GM12878 (cell line): Measurements from ENCODE around the gene GPR148. TPM values are rescaled to one million over a fixed set of nuclear protein-coding genes. Genes with fewer than 3 reads are reported as not detected.

Experiments
- ATAC-seq: fragments of 200-7000 bp; cut with Tn5 transposase; 3 replicates; pipeline ENCODE4 v1.9.1; 2020; ENCODE audit warnings: mild to moderate bottlenecking, moderate library complexity
- BruUV-seq: library from RNA; stranded (reverse); fragments of 400-500 nt; replicated peaks from 2 replicates; lab custom pipeline; 2021; lab: Mats Ljungman, UMichigan
- CTCF ChIA-PET: fragments of 300-600 bp; sonication (Branson Sonifier 250); formaldehyde crosslinking; extraction: SDS; loops from one replicate; lab custom pipeline; 2021; ENCODE audit warnings: inconsistent platforms; lab: Yijun Ruan, JAX
- POLR2A ChIA-PET: fragments of 350-600 bp; formaldehyde crosslinking; extraction: SDS; loops from one replicate; lab custom pipeline; 2021; ENCODE audit warnings: inconsistent platforms; lab: Charles Lee
- RAD21 ChIA-PET: fragments of 300-600 bp; sonication (Branson Sonifier 250); formaldehyde crosslinking; loops from one replicate; lab custom pipeline; 2023; ENCODE audit warnings: antibody characterized with exemption; ENCODE audit not compliant: unreplicated experiment; lab: Charles Lee
- SMC1A ChIA-PET: fragments of 300-600 bp; sonication (Branson Sonifier 250); formaldehyde crosslinking; loops from one replicate; lab custom pipeline; 2023; ENCODE audit not compliant: unreplicated experiment, uncharacterized antibody; lab: Charles Lee
- DNase-seq: peaks from one replicate; pipeline ENCODE4 v3.0.0-alpha.2; 2011; ENCODE audit warnings: low read depth, low spot score
- FAIRE-seq: peaks from 3 replicates; lab custom pipeline; 2011; peaks lifted over from hg19 to GRCh38; lab: Jason Lieb, UNC
- H2AFZ ChIP-seq: 2 replicates; pipeline ENCODE4 v1.6.0; 2011; ENCODE audit warnings: low read depth, low read length, control low read depth; ENCODE audit not compliant: control insufficient read depth
- H3K27ac ChIP-seq: 2 replicates; pipeline ENCODE4 v1.5.1; 2011; ENCODE audit warnings: control low read depth; ENCODE audit not compliant: control insufficient read depth, insufficient read depth
- H3K27me3 ChIP-seq, 2 experiments: replicated peaks in 1 of 2; 2 replicates each; pipeline versions ENCODE4 v1.6.0 to v1.6.1; 2011; ENCODE audit warnings: low read length in 1 of 2; ENCODE audit not compliant: control insufficient read depth in 2 of 2, insufficient read depth in 2 of 2
- H3K36me3 ChIP-seq, 2 experiments: 2 replicates each; pipeline ENCODE4 v1.5.1; 2011; ENCODE audit warnings: low read length in 1 of 2; ENCODE audit not compliant: control insufficient read depth in 2 of 2, insufficient read depth in 2 of 2
- H3K4me1 ChIP-seq: 2 replicates; pipeline ENCODE4 v1.6.1; 2011; ENCODE audit warnings: mild to moderate bottlenecking, low read length, moderate library complexity, mixed read lengths; ENCODE audit not compliant: control insufficient read depth, insufficient read depth
- H3K4me2 ChIP-seq: 2 replicates; pipeline ENCODE4 v1.6.0; 2011; ENCODE audit warnings: control low read depth; ENCODE audit not compliant: control insufficient read depth, insufficient read depth
- H3K4me3 ChIP-seq: fragments of 200-600 bp; sonication (generic); 2 replicates; pipeline ENCODE4 v1.5.1; 2016
- H3K79me2 ChIP-seq: 2 replicates; pipeline ENCODE4 v1.6.0; 2011; ENCODE audit warnings: low read length; ENCODE audit not compliant: control insufficient read depth, insufficient read depth
- H3K9ac ChIP-seq: 2 replicates; pipeline ENCODE4 v1.8.0; 2011; ENCODE audit warnings: low read length, control low read depth, mixed read lengths; ENCODE audit not compliant: control insufficient read depth, insufficient read depth
- H3K9me3 ChIP-seq: replicated peaks from 3 replicates; pipeline ENCODE4 v1.5.1; 2011; ENCODE audit warnings: mild to moderate bottlenecking, low read length; ENCODE audit not compliant: control insufficient read depth, insufficient read depth
- H4K20me1 ChIP-seq: 2 replicates; pipeline ENCODE4 v1.6.0; 2011; ENCODE audit not compliant: control insufficient read depth, insufficient read depth
- BACH1 ChIP-seq: fragments of 450-650 bp; IDR thresholded peaks from 2 replicates; pipeline ENCODE4 v1.6.1; 2017; ENCODE audit warnings: mild to moderate bottlenecking, borderline replicate concordance
- HDAC2 ChIP-seq: fragments of 200-600 bp; sonication (generic); IDR thresholded peaks from 2 replicates; pipeline ENCODE4 v1.6.1; 2017
- IKZF2 ChIP-seq, 2 experiments: fragments of 450-650 bp; IDR thresholded peaks; 2 replicates each; pipeline ENCODE4 v1.6.1; 2017; ENCODE audit warnings: mild to moderate bottlenecking in 2 of 2, moderate library complexity in 2 of 2
- IRF4 ChIP-seq: IDR thresholded peaks from 2 replicates; pipeline ENCODE4 v1.6.1; 2011; ENCODE audit warnings: low read depth, low read length
- JUND ChIP-seq: IDR thresholded peaks from 2 replicates; pipeline ENCODE4 v1.6.1; 2012; ENCODE audit warnings: low read depth, mild to moderate bottlenecking, low read length, improper control_type of control experiment, moderate library complexity
- POLR2AphosphoS5 ChIP-seq: IDR thresholded peaks from 2 replicates; pipeline ENCODE4 v1.6.1; 2011; ENCODE audit warnings: mild to moderate bottlenecking, low read length, inconsistent platforms
- RCOR1 ChIP-seq: conservative IDR thresholded peaks from 2 replicates; pipeline ENCODE4 v1.6.1; 2012; ENCODE audit warnings: low read depth, low read length, improper control_type of control experiment
- SREBF2 ChIP-seq: IDR thresholded peaks from 2 replicates; pipeline ENCODE4 v1.6.1; 2012; ENCODE audit warnings: mild to moderate bottlenecking, low read length
- TARDBP ChIP-seq: IDR thresholded peaks from 2 replicates; pipeline ENCODE4 v1.6.1; 2016; ENCODE audit warnings: borderline replicate concordance
- WGBS: methylation state at CpG from one replicate; pipeline ENCODE4 v1.1.6; 2016; ENCODE audit warnings: low lambda C conversion rate; ENCODE audit not compliant: insufficient replicate concordance, insufficient coverage; ENCODE audit errors: missing lambda C conversion rate; 5-methylcytosine and 5-hydroxymethylcytosine counted together
- in situ Hi-C: fragments of 300-500 bp; cut with MboI; formaldehyde crosslinking; loops from 9 replicates; pipeline ENCODE4 v1.14.3; 2018; ENCODE audit warnings: mixed read lengths
- intact Hi-C: fragments of 100-400 bp; cut with micrococcal nuclease; formaldehyde crosslinking; loops from one replicate; pipeline ENCODE4 v1.14.2; 2022; ENCODE audit not compliant: unreplicated experiment
- polyA plus RNA-seq, 11 experiments: library from polyadenylated mRNA; depleted of rRNA in 4 of 11; unstranded in 6 of 11; stranded (reverse) in 5 of 11; fragments of >200 nt; fragmentation: Nextera tagmentation in 4 of 11; fragmentation: Illumina TruSeq in 1 of 11; extraction: Ambion mirVana in 4 of 11; extraction: Trizol in 1 of 11; gene quantifications; 1 replicate in 1 of 11; 2 replicates in 10 of 11; pipeline versions ENCODE4 v1.2.1 to v1.2.3, GENCODE V29; 2011 to 2016; ENCODE audit warnings: inconsistent platforms in 2 of 11, missing spikeins in 2 of 11, low read depth in 1 of 11
- total RNA-seq, 4 experiments: library from RNA; depleted of rRNA in 3 of 4; stranded (reverse); fragments of >200 nt in 3 of 4; fragmentation: Illumina TruSeq in 1 of 4; extraction: Trizol in 1 of 4; gene quantifications; 2 replicates each; pipeline versions ENCODE4 v1.2.1 to v1.2.3, GENCODE V29; 2013 to 2021
- TF ChIP-seq, protein P1 (sequence below): fragments of 450-650 bp; IDR thresholded peaks from 2 replicates; pipeline ENCODE4 v1.6.1; 2016; ENCODE audit warnings: mild to moderate bottlenecking

Gene GPR148
- total and polyA plus RNA-seq, 10 of the 15 experiments (the other 5 are each of a cell fraction or from before 2014, with no cell fraction given), result not detected

DNA sequence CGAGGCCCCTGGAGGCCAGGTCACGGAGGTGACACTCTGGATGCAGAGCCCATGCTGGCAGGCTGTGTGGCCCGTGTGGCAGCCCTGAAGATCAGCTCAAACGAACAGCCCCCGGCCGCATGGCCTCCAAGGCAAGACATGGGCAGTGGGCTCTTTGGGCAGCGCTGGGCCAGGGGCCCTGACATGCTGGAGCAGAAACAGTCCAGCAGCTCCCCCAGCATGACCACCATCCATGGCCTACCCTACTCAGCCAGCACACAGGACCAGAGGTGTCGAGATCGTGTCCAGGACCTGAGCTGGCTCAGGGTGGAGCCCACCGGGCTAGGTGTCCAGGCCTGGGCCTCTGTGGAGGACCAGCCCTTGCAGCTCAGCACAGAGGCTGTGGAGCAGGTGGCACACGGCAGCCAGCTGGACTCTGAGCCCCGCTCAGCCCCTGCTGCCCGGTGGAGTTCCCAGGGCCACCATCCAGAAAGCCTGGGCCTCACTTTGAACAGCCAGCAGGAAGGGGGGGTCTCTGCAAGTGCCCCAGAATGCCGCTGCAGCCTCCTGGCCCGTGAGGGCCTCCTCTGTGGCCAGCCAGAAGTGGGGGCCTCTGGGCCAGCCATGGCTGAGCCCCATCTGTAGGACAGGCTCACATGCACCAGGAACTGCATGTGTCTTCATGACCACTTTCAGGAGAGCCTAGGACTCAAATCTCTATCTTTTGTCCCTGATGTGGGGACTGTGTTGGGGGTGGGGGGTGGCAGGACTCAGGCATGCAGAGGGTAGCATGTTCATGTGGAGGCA, 35.4 kb downstream of the GPR148 start:
- in situ Hi-C loops (no loop called here), intact Hi-C loops (no loop called here)
- ATAC-seq, result no peak
- ChIA-PET SMC1A (no interaction called here), CTCF (no interaction called here), RAD21 (no interaction called here), POLR2A (no interaction called here)
- H3K36me3 ChIP-seq, result no peaks in the 10 kb centered on the region
- BruUV-seq, result no TSS peak
- H3K27ac ChIP-seq, result no peak overlapping the region
- H3K79me2 ChIP-seq, result no peaks in the 10 kb centered on the region
- H3K4me1 ChIP-seq, result no peaks in the 10 kb centered on the region
- no peak for FAIRE-seq
- no peak overlapping the region for H2AFZ ChIP-seq
- no peak for TF ChIP-seq TARDBP
- no peak for TF ChIP-seq RCOR1
- no peak for TF ChIP-seq BACH1
- TF ChIP-seq IKZF2 (IDR thresholded peaks at IDR 0.05), result no peak
- TF ChIP-seq HDAC2, result no peak
- TF ChIP-seq JUND, result no peak
- TF ChIP-seq SREBF2, result no peak
- TF ChIP-seq POLR2AphosphoS5, result no peak
- TF ChIP-seq, protein P1, sequence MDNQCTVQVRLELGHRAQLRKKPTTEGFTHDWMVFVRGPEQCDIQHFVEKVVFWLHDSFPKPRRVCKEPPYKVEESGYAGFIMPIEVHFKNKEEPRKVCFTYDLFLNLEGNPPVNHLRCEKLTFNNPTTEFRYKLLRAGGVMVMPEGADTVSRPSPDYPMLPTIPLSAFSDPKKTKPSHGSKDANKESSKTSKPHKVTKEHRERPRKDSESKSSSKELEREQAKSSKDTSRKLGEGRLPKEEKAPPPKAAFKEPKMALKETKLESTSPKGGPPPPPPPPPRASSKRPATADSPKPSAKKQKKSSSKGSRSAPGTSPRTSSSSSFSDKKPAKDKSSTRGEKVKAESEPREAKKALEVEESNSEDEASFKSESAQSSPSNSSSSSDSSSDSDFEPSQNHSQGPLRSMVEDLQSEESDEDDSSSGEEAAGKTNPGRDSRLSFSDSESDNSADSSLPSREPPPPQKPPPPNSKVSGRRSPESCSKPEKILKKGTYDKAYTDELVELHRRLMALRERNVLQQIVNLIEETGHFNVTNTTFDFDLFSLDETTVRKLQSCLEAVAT, result no peak
- no peak for TF ChIP-seq IRF4
- 11% methylated on average over 14 of the region's 15 CpGs for WGBS
- H3K27me3 ChIP-seq, result peaks cover 0 to 1% of the 10 kb centered on the region in 2 experiments; a peak in 2 of 4 replicates
- H3K4me3 ChIP-seq, result no peak overlapping the region
- no peak for DNase-seq
- H3K9ac ChIP-seq, result no peak overlapping the region
- H4K20me1 ChIP-seq, result no peaks in the 10 kb centered on the region
- no peaks in the 10 kb centered on the region for H3K9me3 ChIP-seq
- H3K4me2 ChIP-seq, result no peak overlapping the region
